Psoas muscle (tissue), 8 donors: ENCODE results near the gene UACA. TPM values are rescaled to one million over a fixed set of nuclear protein-coding genes. Genes with fewer than 3 reads are reported as not detected.

Experiments
- ATAC-seq, 4 donors: fragments of 200-7000 bp; cut with Tn5 transposase; one replicate each; pipeline ENCODE4 v1.9.1; 2020; ENCODE audit warnings: moderate library complexity in 3 of 4, mild to moderate bottlenecking in 2 of 4
- DNase-seq, 2 donors: peaks; one replicate each; pipeline ENCODE4 v3.0.0-alpha.2; 2020
- H3K27ac ChIP-seq: fragments of 200-600 bp; one replicate; pipeline ENCODE4 v1.8.0; 2022
- H3K27me3 ChIP-seq, 3 donors: fragments of 200-600 bp in 1 of 3; one replicate each; pipeline versions ENCODE4 v1.6.1 to v1.8.0; 2013 to 2022; ENCODE audit warnings: low read length in 2 of 3, mild to moderate bottlenecking in 2 of 3, moderate library complexity in 1 of 3; ENCODE audit not compliant: insufficient read depth in 3 of 3
- H3K36me3 ChIP-seq, 2 donors: fragments of 200-600 bp in 1 of 2; one replicate each; pipeline versions ENCODE4 v1.6.1 to v1.8.0; 2013 to 2022; ENCODE audit warnings: low read depth in 1 of 2, mild to moderate bottlenecking in 1 of 2, moderate library complexity in 1 of 2; ENCODE audit not compliant: insufficient read depth in 1 of 2
- H3K4me1 ChIP-seq: fragments of 200-600 bp; one replicate; pipeline ENCODE4 v1.8.0; 2022
- H3K4me3 ChIP-seq: fragments of 200-600 bp; one replicate; pipeline ENCODE4 v1.8.0; 2022; ENCODE audit warnings: mild to moderate bottlenecking
- H3K9me3 ChIP-seq: fragments of 200-600 bp; one replicate; pipeline ENCODE4 v1.8.0; 2022
- WGBS, 3 donors: extraction: QIAGEN DNeasy Blood & Tissue Kit; methylation state at CpG; one replicate each; pipeline versions ENCODE4 v1.1.6 to v1.1.7; 2013; 5-methylcytosine and 5-hydroxymethylcytosine counted together
- intact Hi-C, 2 donors: fragments of 100-400 bp; cut with DNase I; formaldehyde crosslinking; loops; one replicate each; pipeline versions ENCODE4 v1.11.0 to v1.14.2; 2022
- polyA plus RNA-seq, 3 donors: library from polyadenylated mRNA; stranded (reverse); fragments of 200-250 nt; gene quantifications; one replicate each; pipeline ENCODE4 v1.2.3, GENCODE V29; 2013
- total RNA-seq, 4 donors: library from RNA; stranded (reverse); fragmentation: NEBNext Ultra II Directional in 2 of 4; extraction: Animal tissue kit (Norgen Biotek cat#: 25700) in 2 of 4; gene quantifications; one replicate each; pipeline versions ENCODE4 v1.2.1 to v1.2.4, GENCODE V29; 2021 to 2023
- TF ChIP-seq, protein P1 (sequence below): fragments of 200-600 bp; IDR thresholded peaks from one replicate; pipeline ENCODE4 v1.8.0; 2022; ENCODE audit warnings: antibody characterized with exemption
- donor health status: healthy with polysubstance abuse.
- donor health status: DM: no; HTN: no; CAD: no; lungs with moderate emphysema.
- donor health status: Bipolar disorder and iron deficiency.
- donor health status: healthy.
- donor health status: DM: yes; HTN: yes; CAD: no.
- donor health status: DM: no; HTN: no; CAD: no.
- donor health status: DM: no; HTN: no; CAD: no.
- donor health status: DM: yes; HTN: yes; CAD: no.

The UACA gene
- total and polyA plus RNA-seq, 7 donors, result 17.0 to 426 (median 138) TPM

DNA sequence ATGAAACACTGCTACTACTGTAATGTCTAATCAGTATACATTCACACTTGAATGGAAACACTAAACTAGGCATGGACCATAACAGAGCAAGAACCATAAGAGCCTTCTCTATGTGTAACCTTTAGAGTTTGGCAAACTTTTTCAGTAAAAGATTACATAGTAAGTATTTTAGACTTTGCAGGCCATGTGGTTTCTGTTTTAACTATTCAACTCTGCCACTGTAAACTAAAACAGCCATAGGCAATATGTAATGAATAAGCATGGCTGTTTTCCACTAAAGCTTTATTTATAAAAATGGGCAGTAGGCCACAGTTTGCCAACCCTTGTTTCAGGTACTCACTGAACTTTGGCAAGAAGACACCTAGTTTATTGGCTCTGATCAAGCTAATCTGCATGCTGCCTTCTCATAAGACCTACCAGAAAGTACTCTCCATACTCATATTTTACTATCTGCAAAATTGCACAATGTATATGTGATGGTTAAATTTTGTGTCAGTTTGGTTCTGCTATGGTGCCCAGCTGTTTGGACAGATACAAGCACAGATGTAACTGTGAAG lies 46.0 kb downstream of the UACA start:
- no peaks in the 10 kb centered on the region for H3K9me3 ChIP-seq
- TF ChIP-seq, protein P1, sequence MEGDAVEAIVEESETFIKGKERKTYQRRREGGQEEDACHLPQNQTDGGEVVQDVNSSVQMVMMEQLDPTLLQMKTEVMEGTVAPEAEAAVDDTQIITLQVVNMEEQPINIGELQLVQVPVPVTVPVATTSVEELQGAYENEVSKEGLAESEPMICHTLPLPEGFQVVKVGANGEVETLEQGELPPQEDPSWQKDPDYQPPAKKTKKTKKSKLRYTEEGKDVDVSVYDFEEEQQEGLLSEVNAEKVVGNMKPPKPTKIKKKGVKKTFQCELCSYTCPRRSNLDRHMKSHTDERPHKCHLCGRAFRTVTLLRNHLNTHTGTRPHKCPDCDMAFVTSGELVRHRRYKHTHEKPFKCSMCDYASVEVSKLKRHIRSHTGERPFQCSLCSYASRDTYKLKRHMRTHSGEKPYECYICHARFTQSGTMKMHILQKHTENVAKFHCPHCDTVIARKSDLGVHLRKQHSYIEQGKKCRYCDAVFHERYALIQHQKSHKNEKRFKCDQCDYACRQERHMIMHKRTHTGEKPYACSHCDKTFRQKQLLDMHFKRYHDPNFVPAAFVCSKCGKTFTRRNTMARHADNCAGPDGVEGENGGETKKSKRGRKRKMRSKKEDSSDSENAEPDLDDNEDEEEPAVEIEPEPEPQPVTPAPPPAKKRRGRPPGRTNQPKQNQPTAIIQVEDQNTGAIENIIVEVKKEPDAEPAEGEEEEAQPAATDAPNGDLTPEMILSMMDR, result no peak
- peaks cover 70% of the 10 kb centered on the region for H3K4me1 ChIP-seq
- DNase-seq (no peak), ATAC-seq (peak in 2 of 4 donors; percentile 25 to 53)
- peaks cover 0 to 6% of the 10 kb centered on the region in 2 donors for H3K36me3 ChIP-seq
- peak overlapping the region; percentile 67 for H3K27ac ChIP-seq
- H3K4me3 ChIP-seq, result no peak overlapping the region
- H3K27me3 ChIP-seq, result no peaks in the 10 kb centered on the region
- intact Hi-C loops, result no loop called here

DNA sequence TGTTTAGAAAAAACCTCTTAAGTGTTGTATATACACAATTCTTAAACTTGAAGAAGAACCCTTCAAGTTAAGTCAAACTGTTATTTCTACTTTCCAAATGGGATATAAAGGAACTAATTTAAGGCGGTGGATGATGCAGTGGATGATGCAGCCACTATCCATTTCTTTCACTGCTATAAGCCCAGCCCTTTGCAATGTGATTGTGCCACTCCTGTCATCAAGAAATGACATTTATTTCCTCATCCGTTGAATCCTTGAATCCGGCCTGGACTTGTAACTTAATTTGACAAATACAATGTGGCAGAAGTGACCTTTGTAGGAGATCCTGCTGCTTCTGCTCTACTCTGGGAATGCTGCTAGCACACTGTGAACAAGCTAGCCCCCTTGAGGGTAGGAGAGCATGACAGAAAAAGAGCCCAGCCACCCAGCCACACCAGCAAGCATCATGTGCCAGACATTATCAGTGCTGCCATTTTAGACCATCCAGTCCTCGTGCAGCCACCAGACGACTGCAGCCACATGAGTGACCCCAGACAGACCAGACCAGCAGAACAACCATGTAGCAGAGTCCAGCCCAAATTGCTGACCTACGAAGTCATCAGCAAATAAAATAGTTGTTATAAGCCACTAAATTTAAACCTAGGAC lies 47.4 kb downstream of the UACA start:
- ATAC-seq, result peak; percentile 50 to 80 (median 60)

DNA sequence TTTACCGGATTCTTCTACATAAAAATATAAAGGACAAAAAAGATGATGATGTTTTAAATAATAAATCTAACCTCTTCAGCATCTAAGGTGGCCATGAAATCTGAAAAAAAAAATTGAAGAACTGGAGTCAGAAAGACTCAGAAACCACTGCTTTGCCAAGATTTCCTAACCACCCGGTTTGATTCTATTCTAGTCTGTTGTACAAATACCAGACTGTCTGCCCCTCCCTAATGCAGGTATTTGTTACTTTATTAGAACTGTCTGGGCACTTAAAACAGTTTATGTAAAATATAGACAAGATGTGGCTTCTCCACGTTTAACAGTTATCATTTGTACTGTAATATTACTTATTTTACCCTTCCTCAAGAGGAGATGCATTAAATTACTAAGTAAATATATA lies 48.8 kb downstream of the UACA start:
- ATAC-seq (peak in 3 of 4 donors; percentile 39 to 65 (median 56)), DNase-seq (no peak)
- 16 to 20% (median 18%) methylated on average over 3 of the region's 3 CpGs for WGBS, 3 donors
- intact Hi-C loops, result no loop called here
- Histone ChIP-seq H3K9me3 (no peaks in the 10 kb centered on the region), H3K27me3 (no peaks in the 10 kb centered on the region), H3K27ac (peak overlapping the region; percentile 67), H3K4me3 (peak overlapping the region; percentile 32), H3K4me1 (peaks cover 70% of the 10 kb centered on the region), H3K36me3 (no peaks in the 10 kb centered on the region)
- TF ChIP-seq, protein P1, result no peak

More for the DNA sequence above, 47.4 kb downstream of the UACA start:
- TF ChIP-seq, protein P1, result no peak
- no peak for DNase-seq
- intact Hi-C loops, result no loop called here
- H3K4me1 ChIP-seq, result peaks cover 78% of the 10 kb centered on the region
- no peaks in the 10 kb centered on the region for H3K9me3 ChIP-seq
- H3K36me3 ChIP-seq, result peaks cover 0 to 5% of the 10 kb centered on the region in 2 donors
- H3K27ac ChIP-seq, result peak overlapping the region; percentile 67
- WGBS, 3 donors, result 40 to 67% (median 41%) methylated on average over 6 of the region's 6 CpGs
- H3K27me3 ChIP-seq, result no peaks in the 10 kb centered on the region
- H3K4me3 ChIP-seq, result no peak overlapping the region

DNA sequence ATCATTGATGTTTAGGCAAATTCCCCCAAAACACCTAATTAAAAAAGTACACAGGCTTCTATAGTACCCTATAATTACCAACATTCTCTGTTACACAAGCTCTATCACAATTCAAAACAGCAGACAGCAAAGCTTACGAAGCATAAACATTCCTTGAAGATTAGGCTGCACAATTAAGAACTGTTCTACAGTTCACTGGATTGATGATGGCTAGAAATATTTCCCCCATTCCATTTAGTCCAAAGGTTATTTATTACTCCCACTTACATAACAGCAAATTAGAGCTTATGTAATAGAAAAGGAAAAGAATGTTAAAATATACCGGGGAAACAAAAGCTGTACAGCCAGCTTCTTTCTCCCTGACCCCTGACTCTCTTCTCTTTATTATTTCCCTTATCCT lies 49.3 kb downstream of the UACA start:
- intact Hi-C loops, result no loop called here
- DNase-seq (no peak), ATAC-seq (no peak)
- H3K4me3 ChIP-seq, result peak overlapping the region; percentile 32
- no peaks in the 10 kb centered on the region for H3K9me3 ChIP-seq
- H3K27me3 ChIP-seq, result no peaks in the 10 kb centered on the region
- no peaks in the 10 kb centered on the region for H3K36me3 ChIP-seq
- TF ChIP-seq, protein P1, result no peak
- peak overlapping the region; percentile 67 for H3K27ac ChIP-seq
- H3K4me1 ChIP-seq, result peaks cover 74% of the 10 kb centered on the region
- 12 to 20% (median 13%) methylated on average over 2 of the region's 2 CpGs for WGBS, 3 donors
